NCI-H446 treated with DMSO at 0.1 percent for 48 hours (cell line): ENCODE measurements around the gene SCNN1A.

Experiments
- DNase-seq: peaks from one replicate; lab custom pipeline; 2025; lab: John Stamatoyannopoulos, UW

Gene SCNN1A

DNA sequence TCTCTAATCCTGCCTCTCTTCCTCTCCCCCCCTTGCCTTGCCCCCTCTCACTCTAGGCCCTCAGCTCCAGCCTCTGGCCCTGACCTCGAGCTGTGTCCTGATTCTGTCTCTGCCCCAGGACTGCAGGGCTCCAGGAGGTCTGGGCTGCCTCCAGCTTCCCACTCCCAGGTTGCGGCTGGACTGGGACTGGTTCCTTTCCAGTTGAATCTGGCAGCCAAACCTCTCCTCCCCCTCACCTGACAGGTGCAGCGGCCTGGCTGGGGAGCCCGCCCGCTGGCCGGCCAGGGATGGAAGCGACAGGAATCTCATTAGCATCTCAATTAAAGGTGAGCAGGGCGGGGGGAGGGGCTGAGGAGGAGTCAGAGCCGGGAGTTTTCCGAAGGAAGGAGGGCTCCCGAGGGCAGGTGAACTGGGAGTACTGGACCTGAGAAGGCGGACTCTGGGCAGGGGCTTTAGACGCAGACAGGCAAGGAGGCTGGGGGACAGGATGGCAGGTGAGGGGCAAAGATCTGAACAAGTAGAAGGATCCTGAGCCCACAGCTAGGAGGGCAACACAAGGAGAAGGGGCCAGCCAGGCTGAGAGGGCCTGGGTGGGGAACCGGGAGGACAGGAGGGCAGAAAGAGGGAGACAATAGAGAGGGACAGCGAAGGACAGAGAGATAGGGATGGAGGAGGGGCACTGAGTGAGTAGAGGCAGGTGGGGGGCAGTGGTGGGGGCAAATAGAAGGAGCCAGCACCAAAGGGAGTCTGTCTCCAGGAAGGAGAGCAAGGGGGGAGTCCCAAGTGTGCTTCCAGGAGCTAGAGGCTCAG, at the start of gene SCNN1A:
TSS of gene SCNN1A (minus strand) at position 295 of the 810 bp plus-strand sequence. CDS start 780 bp downstream, outside the sequence.
- DNase-seq, result no peak

DNA sequence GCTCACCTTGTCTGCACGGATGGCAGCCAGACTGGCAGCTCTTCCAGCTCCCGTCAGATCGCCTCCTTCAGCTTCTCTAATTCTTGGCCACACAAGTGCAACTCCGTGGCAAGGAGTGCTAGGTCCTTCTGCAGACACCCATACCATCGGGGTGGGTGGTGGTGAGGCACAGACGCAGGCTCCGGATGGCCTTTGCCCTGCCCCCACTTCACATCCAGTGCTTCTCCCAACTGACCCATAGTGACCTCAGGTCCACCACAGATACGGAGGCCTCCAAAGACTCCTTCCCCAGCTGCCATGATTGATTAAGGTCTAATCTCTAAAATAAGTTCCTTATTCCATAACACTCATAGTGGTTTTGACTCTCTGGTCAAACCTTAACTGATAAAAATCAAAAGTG, 49.5 kb upstream of the SCNN1A start:
- no peak for DNase-seq

DNA sequence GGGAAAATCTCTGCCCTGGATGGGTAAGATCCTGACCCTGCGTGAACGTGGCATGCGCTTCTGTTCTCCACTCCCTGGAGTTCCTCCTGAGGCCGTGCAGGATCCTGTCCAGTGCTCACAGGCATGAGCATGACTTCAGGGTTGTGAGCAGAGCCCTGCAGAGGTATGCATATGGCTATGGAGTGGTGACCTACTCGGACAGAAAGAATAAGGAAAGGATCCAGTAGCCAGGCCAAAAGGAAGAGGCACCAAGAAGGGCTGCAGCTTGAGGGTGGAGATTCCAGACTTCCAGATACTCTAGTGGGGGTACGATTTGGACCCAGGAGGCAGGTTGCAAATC, 48.6 kb upstream of the SCNN1A start:
- DNase-seq, result no peak

GRCh38 chr12:6423267-6424007, 48.1 kb upstream of the SCNN1A start:
- peak; percentile 84 for DNase-seq

- no peak for DNase-seq
These were observed 45.0 kb upstream of the SCNN1A start for GRCh38 chr12:6420364-6420763.

- DNase-seq, result no peak
These were observed 43.4 kb upstream of the SCNN1A start for GRCh38 chr12:6418796-6419195.

- no peak for DNase-seq
These were observed 41.2 kb upstream of the SCNN1A start for GRCh38 chr12:6416596-6416995.

- DNase-seq, result no peak
These were observed 32.0 kb upstream of the SCNN1A start for GRCh38 chr12:6407236-6407954.

DNA sequence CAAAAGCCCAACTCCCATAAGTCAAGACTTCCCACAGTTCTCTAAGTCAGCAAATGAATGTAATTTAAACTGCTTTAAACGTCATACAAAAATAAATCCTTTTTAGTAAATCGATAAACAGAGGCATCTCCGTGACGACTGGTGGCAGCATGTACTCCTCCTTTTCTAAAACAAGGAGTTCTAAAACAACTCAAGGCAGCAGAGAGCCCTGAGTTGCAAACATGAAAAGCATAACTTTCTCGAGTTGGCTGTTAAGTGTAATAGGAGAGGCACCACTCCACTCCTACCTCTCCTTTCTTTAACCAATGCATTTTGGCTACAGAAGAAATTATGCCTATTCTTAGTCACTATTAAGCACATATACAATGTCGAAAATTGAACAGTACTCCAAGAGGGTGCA, 30.6 kb upstream of the SCNN1A start:
- DNase-seq, result no peak

DNA sequence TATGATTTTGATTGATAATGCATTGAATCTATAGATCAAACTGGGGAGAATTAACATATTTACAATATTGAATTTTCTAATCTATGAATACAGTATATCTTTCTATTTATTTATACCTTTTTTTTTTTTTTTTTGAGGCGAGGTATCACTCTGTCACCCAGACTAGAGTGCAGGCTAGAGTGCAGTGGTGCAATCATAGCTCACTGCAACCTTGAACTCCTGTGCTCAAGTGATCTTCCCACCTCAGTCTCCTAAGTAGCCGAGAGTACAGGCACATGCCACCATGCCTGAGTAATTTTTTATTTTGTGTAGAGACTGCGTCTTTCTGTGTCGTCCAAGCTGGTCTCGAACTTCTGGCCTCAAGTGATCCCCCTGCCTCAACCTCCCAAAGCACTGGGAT, 29.0 kb upstream of the SCNN1A start:
- DNase-seq, result no peak

DNA sequence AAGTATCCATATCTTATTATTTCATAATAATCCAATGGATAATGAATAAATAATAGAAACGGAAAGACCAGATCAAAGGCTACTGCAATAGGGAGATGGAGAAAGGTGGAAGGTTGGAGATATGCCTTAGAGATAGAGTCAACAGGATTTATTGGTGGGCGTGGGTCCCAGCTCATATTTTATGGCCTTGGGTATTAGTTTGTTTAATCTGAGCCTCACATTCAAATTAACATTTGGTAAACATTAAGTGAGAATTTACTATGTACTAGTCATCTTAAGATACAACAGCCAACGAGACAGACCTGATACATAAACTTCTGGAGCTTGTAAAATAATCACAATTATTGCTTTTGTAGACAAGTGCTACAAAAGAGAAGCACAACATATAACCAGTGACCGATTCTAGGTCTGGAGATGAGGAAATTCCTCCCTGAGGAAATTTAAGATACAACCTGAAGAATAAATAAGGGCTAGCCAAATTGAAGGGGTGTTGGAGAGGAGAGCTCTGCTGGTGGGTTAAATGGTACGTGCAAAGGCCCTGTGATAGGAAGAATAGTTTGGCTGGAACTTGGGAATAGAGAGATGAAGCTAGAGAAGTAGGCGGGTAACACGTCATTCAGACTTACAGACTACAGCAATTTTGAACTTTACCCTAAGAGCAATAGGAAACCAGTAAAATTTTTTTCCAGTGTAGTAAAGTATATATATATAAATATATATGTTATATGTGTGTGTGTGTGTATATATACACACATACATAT, 24.7 kb upstream of the SCNN1A start:
- no peak for DNase-seq

DNA sequence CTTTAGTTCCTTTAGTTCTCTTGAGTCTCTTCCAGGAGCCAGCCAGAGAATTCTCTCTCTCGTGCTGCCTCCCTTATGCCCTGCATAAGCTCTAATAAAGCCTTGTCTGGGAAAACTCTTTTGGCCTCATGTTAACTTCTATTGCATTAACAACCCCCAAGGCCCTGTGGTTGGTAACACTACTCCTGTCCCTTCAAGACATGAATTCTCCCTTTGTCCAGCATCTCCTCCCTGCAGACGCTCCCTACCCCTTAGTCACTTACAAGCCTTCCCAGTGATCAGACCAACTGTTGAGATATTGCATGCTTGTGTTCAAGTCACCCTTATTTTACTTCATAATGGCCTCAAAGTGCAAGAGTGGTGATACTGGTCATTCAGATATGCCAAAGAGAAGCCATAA, 20.7 kb upstream of the SCNN1A start:
- DNase-seq, result no peak

- no peak for DNase-seq
These were observed 19.0 kb upstream of the SCNN1A start for GRCh38 chr12:6394398-6394797.

DNA sequence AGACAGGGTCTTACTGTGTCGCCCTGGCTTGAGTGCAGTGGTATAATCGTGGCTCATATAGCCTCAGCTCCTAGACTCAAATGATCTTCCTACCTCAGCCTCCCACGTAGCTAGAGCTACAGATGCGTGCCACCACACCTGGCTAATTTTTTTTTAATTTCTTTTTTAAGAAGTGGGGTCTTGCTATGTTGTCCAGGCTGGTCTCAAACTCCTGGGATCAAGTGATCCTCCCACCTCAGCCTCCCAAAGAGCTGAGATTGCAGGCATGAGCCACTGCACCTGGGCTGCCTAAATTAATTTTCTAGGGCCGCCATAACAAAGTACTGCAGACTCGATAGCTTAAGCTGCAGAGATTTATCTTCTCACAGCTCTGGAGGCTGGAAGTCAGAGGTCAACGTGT, 17.7 kb upstream of the SCNN1A start:
- no peak for DNase-seq

DNA sequence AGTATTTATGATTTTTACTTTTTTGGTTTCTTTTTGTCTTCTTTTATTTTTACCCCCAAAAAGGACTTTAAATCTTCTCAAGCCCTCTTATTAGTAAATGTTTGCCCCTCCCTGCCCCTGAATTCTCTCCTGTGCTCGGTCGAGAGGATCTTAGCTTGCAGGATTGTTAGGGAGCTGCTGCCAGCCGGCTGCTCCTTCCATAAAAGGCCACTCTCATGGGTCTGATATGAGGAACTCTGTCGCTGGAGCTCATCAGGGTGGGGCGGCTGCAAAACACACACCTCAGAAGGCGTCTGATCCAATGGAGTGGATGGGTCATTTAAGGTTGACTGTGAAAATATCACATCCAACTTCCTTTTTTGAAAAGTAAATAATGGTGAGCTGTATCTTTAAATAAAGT, 17.1 kb upstream of the SCNN1A start:
- DNase-seq, result no peak

GRCh38 chr12:6391013-6391412, 15.7 kb upstream of the SCNN1A start:
- DNase-seq, result no peak

GRCh38 chr12:6390084-6390799, 14.9 kb upstream of the SCNN1A start:
- DNase-seq, result no peak

DNA sequence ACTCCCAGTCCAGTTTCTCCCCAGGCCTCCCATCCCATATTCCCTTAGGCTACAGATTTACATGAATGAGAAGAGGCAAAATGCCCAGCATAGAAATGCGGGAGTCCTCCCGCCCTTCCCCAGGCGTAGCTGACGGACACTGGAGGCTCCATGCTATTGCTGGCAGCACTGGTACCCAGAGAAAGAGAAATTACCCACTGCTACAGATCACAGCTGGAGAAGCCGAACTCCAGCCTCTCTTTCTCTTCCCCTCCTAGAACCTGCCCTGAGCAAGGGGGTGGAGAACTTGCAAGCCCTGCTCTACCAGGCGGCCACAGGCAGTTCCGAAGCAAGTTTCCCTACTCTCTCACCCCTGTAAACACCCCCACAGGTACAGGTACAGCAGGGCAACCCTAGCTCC, 12.2 kb upstream of the SCNN1A start:
- no peak for DNase-seq

DNA sequence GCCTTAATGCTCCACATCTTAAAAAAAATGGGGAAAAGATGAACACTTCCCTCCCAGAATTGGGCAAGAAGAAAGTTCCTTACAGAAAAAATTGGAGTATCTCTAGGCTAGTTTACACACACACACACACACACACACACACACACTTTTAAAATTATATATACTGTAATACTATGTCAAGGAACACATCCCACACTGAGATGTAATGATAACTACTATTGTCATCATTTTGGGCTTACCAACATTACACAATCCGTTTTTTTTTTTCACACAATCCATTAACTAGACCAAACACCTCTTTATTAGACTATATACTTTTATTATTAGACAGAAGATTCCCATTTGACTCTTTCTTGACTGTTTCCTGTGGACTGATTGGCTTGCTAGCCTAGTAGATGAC, 11.1 kb upstream of the SCNN1A start:
- DNase-seq, result no peak

DNA sequence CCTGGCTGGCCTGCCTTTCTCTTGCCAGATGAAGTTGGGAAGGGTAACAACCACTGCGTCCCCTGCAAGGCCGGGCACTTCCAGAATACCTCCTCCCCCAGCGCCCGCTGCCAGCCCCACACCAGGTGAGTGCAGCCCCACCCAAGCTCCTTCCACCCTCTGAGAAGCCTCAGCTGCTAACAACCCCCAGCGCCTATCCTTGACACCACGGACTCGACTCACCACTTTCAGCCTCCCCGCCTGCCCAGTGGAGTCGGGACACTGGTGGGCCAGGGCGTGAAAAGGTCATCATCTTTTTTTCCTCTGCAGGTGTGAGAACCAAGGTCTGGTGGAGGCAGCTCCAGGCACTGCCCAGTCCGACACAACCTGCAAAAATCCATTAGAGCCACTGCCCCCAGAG, 10.7 kb upstream of the SCNN1A start:
- DNase-seq, result no peak
